Mammary epithelial cell (primary cell): ENCODE results near the gene CKMT2.

Source experiments
- EZH2 ChIP-seq: IDR thresholded peaks from 2 replicates; pipeline ENCODE4 v1.6.1; 2012; ENCODE audit warnings: low read length, inconsistent platforms, borderline replicate concordance
- TF ChIP-seq, protein P1 (sequence below), 2 donors: IDR thresholded peaks in 1 of 2; conservative IDR thresholded peaks in 1 of 2; 2 replicates each; pipeline ENCODE4 v1.5.1; 2011 to 2012; ENCODE audit warnings: inconsistent platforms in 2 of 2, low read length in 2 of 2, mild to moderate bottlenecking in 2 of 2, control low read depth in 1 of 2, low read depth in 1 of 2; ENCODE audit not compliant: insufficient read depth in 1 of 2; ENCODE audit errors: extremely low read depth in 1 of 2

DNA sequence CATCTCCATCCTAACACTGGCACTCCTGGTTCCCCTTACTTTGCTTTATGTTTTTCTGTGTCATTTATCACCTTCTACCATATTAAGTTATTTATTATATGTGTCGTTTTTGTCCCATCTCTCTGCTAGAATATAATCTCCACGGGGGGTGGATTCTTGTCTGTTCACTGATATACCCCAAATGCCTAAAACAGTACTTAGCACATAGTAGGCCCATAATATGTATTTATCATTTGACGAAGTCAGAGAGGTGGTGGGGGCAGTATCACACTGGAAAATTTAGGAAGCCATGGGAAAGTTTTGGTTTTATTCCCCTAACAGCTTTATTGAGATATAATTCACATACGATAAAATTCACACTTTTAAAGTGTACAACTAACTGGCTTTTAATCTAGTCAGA is 82.7 kb downstream of the CKMT2 start:
- TF ChIP-seq, protein P1, sequence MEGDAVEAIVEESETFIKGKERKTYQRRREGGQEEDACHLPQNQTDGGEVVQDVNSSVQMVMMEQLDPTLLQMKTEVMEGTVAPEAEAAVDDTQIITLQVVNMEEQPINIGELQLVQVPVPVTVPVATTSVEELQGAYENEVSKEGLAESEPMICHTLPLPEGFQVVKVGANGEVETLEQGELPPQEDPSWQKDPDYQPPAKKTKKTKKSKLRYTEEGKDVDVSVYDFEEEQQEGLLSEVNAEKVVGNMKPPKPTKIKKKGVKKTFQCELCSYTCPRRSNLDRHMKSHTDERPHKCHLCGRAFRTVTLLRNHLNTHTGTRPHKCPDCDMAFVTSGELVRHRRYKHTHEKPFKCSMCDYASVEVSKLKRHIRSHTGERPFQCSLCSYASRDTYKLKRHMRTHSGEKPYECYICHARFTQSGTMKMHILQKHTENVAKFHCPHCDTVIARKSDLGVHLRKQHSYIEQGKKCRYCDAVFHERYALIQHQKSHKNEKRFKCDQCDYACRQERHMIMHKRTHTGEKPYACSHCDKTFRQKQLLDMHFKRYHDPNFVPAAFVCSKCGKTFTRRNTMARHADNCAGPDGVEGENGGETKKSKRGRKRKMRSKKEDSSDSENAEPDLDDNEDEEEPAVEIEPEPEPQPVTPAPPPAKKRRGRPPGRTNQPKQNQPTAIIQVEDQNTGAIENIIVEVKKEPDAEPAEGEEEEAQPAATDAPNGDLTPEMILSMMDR (conservative IDR thresholded peaks at IDR 0.05 in 1 of 2, IDR thresholded peaks at IDR 0.05 in 1 of 2; ENCODE audit: extremely low read depth in 1 of 2, insufficient read depth in 1 of 2, low read depth in 1 of 2, low read length in 2 of 2): no peak
- TF ChIP-seq EZH2: no peak
